LoVo (cell line): ENCODE data around the gene CYTH4.
"Not testable (repeated sequence)": the region's sequence is repeated elsewhere in the genome, so short reads cannot be mapped to it uniquely, and the experiment has no call there.

Experiments
- DNase-seq: peaks from one replicate; pipeline ENCODE4 v3.0.0-alpha.2; 2016; ENCODE audit warnings: low spot score

The CYTH4 gene

GRCh38 chr22:37310815-37311595 lies 28.7 kb downstream of the CYTH4 start:
- DNase-seq = no peak

- DNase-seq = no peak
Observed at GRCh38 chr22:37311761-37312312, 29.5 kb downstream of the CYTH4 start.

DNA sequence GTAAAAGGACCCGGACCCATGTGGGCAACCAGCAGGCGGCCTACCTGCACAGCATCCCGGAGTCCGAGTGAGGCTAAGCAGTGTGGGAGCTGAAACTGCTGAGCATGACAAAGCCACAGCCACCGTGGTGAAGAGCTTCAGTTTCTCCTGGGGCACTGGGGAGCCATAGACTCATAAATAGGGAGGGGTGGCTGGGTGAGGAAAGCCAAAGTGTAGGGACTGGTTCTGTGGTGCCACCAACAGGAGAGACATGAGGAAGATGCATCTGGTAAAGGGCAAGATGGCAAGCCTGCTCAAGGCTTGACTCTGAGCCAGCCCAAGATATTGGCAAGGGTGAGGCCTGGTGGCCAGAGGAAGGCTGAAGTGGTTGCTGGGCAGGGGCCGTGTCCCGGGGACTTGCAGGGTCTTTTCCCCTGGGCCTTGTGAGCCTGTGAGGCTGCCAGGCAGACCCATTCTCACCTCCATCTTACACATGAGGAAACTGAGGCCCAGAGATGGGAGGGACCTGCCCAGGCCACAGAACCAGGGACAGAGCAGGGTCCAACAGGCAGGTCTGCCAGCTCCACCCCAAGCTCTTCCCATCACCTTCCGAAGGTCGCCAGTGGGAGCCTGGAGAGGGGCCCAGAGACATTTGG lies 30.4 kb downstream of the CYTH4 start:
- no peak for DNase-seq

GRCh38 chr22:37313376-37314314 lies 31.3 kb downstream of the CYTH4 start:
- no peak for DNase-seq

GRCh38 chr22:37314315-37315074 lies 32.2 kb downstream of the CYTH4 start:
- no peak for DNase-seq

GRCh38 chr22:37316405-37316804 lies 34.1 kb downstream of the CYTH4 start:
- no peak for DNase-seq

DNA sequence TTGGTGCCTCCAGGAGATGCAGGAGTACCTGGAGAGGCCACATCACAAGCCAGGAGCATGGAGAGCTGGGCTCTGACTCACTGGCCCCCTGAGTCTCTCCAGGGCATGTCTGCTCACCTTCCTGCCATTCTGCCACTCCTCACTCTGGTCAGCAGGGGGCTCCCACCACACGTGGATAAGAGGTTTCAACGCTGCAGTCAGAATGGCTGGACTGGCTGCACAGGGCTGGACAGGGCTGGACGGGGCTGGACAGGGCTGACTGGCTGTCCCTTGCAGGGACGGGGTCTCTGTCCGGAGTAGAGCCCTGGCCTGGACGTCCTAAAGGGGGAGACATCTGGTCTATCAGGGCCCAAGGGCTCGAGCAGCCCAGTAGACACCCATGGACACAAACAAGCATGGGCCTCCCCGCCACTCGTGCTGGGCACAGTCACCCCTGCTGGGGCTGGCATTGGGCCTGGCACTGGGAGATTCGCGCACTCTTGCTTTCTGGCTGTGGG lies 34.6 kb downstream of the CYTH4 start:
- DNase-seq = peak; percentile 88

DNA sequence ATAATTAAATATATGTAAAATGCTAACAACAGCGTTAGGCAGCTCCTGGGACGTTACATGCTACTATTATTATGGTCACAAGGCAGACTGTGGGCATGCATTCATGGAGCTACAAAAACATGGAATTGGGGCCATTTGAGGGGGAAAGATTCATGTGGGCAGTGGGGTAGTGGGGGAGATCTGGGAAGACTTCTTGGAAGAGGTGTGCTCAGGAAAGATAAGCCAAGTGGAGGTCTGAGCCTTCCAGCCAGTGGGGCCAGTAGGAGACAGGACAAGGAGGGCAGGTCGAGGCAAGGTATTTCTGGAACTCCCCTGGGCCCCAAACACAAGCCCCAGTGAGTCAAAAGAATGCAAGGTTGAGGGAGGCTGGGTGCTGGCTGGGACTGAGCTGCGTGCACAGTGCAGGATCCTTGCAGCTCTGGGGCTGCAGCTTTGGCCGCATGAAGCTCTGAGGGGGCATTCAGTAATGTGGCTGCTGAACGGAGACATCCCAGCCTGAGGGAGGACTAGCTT lies 35.4 kb downstream of the CYTH4 start:
- DNase-seq = no peak

DNA sequence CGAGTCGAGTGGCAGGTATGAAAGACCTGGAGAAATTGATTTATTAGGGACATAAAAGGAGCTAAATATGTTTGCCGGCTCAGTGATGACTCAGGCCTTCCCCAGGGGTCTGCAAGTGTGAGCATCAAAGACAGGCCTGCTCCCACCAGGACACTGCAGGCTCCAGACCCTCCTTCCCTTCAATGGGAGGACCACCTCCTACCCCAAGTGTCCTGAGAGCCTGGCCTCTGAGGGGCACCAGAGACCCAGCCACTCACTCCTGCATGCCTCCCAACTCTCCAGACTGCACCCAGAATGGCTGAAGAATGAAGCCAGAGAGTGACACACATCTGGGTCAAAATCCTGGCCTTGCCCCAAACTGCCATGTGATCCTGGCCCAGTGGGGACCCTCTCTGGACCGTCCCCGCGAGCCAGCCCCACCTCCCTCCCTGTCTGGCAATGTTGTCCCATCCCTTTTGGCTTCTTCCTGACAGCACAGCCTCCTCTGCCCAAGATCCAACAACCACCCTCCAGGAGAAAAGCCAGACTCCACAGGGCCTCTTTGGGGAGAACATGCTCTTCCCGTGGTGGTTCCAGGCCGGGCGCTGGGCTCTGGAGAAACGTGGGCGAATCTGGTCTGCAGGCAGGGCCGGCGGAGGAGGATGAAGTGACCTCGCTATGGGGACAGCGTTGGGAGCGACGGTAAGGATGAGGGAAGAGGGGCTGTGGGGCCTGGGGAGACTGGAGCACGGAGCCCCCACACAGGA lies 36.2 kb downstream of the CYTH4 start:
- no peak for DNase-seq

DNA sequence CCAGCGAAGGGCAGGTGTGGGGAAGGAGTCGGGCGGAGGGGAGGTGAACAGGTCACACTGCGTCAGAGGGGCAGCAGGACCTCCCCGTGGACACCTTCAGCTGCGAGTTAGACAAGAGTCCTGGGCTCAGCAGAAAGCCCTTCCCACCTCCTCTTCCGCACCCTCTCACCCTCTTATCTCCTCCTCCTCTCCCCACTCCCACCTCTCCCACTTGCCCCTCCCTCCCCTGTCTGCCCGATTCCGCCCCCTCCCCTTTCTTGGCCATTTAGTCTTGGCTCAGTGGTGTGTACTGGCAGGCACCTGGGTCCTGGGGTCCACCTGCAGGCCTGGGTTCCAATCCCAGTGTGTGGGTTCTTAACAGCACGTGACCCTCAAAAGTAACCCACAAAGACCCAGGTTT lies 37.2 kb downstream of the CYTH4 start:
- DNase-seq = no peak

DNA sequence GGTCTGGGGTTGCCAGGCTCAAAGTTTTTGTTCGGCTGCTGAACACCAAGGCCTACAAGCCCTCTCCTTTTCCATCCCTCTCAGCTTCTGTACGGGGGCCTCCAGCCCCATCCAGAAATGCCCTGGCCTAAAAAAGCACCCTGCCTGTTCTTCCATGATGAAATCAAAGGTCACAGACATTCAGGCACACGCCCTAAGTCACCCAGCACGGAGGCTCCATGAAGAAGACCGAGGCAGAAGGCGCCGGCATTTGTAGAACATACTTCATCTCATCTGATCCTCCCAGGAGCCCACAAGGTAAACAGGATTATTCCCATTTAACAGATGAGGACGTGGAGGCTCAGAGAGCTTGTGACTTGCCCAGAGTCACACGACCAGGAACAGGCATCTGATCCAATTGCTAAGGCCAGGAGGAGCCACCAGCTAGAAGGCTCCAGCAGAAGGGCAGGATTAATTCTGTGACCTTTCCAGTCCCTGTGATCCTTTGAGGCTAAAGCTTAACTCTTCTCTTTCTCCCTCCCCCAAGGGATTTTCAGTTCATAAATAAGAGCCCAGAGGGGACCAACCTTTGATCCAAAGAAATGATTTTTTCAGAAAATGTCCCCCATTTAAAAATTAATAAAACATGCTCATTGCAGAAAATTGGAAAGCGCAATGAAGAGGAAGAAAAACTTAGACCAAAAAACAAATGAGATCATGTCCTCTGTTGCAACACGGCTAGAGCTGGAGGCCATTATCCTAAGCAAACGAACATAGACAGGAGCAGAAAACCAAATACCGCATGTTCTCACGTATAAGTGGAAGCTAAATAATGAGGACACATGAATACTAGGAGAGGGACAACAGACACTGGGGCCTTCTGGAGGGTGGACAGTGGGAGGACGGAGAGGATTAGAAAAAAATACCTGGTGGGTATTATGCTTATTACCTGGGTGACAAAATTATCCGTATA lies 38.7 kb downstream of the CYTH4 start:
- DNase-seq = no peak

DNA sequence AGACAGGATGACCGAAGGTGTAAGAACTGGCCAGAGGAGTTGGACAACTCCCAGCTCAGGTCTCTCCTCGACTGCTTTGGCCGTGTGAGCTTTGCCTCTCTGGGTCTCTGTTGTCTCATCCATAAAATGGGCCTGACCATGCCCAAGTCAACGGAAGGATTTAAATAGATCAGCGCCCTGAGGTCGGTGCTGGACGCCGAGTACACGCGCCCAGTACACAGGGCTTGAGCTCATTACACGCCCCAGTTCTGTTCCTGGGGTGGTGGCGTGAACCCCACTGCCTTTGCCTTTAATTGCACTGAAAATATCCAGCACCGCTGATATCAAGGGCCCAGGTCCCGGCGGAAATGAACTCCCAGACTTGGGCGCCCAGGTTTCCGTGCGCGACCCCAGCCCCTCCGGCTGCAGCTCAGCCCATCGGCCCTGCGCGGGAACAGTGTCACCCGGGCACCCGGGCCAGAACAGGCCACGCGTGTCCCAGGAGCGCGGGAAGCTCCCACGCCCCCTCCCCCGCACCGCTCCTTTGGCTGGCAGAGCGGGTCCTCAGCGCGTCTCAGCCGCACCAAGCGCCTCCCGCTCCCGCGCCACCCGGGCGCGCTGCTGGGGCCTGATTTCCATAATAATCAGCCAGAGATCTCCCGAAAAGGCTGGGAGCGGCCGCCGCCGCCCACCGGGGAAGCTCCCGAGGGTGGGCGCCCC lies 42.2 kb downstream of the CYTH4 start:
- no peak for DNase-seq

DNA sequence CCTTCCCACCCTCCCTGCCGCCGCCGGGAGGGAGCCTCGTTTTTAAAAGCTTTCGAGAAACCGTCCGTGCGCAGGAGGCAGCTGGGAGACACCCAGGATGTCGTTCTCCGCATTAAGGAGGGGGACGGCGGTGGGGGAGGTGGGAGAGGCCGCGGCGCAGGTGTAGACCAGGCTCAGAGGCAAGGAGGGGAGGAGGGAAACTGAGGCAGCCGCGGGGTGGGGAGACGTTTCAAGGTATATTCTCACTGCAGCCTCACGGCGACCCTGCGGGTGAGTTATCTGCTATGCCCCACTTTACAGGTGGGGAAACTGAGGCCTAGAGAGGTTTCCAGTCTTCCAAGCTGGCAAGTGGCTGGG lies 42.7 kb downstream of the CYTH4 start:
- no peak for DNase-seq

- no peak for DNase-seq
Observed at GRCh38 chr22:37326726-37327125, 44.4 kb downstream of the CYTH4 start.

GRCh38 chr22:37328017-37328416 lies 45.7 kb downstream of the CYTH4 start:
- peak; percentile 30 for DNase-seq

GRCh38 chr22:37328538-37329237 lies 46.4 kb downstream of the CYTH4 start:
- not testable (repeated sequence) for DNase-seq

- DNase-seq = no peak
Observed at GRCh38 chr22:37329238-37330140, 47.2 kb downstream of the CYTH4 start.
